NK-92 treated with Interleukin-12 subunit alpha and Interleukin-12 subunit beta, amount 100 ng/mL, for 24 hours (cell line): ENCODE results near the gene PPARA.
A peak's percentile ranks its signal among the peaks of the same experiment; 100 is the strongest.

Experiments used
- DNase-seq: peaks from one replicate; lab custom pipeline; 2025; lab: John Stamatoyannopoulos, UW

The PPARA gene

DNA sequence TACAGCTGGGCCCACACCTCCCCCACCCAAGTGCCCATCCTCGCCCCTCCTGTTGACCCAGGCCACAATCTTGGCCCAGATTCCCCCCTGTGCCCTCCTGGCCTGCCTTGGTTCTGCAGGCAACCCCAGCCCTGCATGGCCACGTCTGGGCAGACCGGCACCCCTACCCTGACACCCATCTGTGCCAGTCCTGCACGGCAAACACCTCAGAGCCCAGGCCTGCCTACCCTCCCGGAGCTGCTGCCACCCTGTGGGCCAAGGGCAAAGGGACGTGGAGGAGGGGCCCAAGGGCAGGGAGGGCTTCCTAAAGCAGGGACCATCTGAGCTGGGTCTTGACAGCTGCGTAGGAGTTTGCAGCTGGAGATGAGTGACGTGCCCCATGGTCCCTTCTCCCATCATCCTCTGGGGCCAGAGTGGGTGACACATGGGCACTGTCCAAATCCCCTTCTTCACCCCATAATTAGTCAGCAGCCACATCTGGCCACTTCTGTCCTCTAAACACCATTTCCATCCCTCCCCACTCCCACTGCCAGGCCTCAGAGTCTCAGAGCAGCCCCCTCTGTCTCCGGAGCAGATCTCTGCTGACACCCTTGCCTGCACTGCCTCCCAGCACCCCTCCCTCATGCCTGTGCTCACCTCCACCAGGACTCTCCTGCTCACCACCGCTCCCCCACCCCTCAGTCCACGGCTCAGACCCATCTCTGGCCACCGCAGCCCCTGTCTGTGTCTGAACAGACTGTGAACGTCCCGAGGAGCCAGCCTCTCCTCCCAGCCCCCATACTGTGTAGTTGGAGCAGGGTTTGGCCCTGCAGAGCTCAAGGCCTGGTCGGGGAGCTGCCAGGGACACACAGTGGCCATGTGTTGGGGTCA, 35.6 kb upstream of the PPARA start:
- DNase-seq, result no peak

DNA sequence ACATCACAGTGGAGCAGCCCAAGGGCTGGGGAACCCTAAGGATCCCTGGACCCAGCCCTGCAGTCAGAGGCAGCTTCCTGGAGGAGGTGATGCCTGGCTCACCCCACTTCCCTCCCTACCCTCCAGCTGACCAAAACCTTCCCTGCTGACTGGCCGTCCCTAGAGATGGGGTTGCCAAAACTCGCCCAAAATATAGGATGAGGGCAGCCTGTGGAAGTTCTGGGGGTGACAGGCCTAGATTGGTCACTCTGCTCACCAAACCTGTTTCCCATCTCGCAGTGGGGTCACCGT, 35.0 kb upstream of the PPARA start:
- no peak for DNase-seq

GRCh38 chr22:46115755-46116490, 34.4 kb upstream of the PPARA start:
- DNase-seq, result no peak

- DNase-seq, result peak; percentile 67
Measured at GRCh38 chr22:46116491-46116958, 33.8 kb upstream of the PPARA start.

GRCh38 chr22:46117206-46118199, 32.8 kb upstream of the PPARA start:
- DNase-seq, result no peak

- DNase-seq, result no peak
Measured at GRCh38 chr22:46119093-46119728, 31.1 kb upstream of the PPARA start.

- no peak for DNase-seq
Measured at GRCh38 chr22:46119729-46120419, 30.5 kb upstream of the PPARA start.

GRCh38 chr22:46120420-46120737, 29.9 kb upstream of the PPARA start:
- no peak for DNase-seq

DNA sequence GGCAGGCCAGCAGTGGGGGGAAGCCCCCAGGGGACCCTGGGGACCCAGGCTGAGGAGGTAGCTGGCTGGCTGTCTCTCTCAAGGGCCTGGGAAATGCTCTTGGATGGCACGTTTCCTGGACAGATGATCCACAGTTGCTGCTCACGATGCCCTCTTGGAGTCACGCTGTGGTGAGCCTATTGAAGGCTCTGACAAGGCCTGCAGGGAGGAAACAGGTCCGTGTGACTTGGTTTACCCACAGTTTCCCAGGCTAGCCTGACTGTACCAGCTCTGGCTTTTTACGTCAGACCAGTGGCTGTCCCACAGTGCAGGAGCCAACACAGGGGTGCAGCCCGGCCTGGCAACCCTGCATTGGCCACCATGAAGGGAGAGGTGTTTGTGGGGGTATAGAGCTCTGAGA, 29.2 kb upstream of the PPARA start:
- no peak for DNase-seq

GRCh38 chr22:46121523-46122287, 28.6 kb upstream of the PPARA start:
- DNase-seq, result no peak

DNA sequence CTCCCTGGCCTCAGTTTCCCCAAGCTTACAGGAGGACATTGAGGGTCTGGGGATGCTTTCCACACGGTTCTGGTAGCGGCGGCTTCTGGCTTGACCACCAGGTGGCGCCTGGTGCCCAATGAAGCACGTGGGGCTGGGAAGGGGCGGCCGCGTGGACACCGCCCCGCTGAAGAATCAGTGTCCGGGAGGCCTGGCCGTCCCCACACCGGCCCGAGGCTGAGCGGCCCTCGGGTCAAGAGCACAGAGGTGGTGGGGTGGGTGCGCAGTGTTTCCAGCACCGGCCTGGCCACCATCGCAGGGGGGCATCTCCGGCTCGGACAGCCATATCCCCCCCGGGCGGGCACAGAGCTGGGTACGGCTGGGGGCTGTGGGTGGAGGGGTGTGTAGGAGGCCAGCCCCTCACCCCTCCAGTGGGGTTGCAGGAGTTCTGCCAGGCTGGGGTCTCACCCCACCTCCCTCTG, 27.8 kb upstream of the PPARA start:
- DNase-seq, result peak; percentile 42

DNA sequence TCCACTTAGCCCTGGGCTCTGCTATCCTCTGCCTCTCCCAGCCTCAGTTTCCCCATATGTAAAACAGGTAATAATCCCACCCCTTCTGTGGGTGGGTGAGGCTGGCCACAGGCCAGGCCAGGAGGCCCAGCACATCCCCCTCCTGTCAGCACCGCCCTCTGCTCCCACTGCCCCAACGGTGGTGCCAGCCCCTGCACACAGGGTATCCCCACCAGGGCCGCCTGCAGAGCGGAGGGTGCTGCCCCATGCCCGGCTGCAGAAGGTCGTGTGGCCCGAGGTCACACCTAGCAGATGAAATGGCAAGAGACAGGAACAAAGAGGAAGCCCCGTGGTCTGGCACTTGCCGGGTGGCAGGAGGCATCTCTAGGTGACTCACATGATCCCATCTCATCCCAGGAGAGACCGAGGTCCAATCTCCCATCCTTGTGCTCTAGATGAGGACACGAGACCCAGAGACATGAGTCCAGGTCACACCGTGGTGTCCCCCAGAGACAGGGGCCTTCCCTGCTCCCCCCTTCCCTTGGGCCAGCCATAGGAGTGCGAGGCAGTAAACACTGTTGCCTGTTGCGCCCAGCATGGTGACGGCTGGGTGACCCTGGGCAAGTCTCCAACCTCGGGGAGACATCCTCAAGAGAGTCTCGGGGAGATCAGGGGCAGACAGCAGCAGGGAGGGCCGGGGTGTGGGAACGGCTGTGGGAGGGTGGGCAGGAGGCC, 27.2 kb upstream of the PPARA start:
- DNase-seq, result no peak

DNA sequence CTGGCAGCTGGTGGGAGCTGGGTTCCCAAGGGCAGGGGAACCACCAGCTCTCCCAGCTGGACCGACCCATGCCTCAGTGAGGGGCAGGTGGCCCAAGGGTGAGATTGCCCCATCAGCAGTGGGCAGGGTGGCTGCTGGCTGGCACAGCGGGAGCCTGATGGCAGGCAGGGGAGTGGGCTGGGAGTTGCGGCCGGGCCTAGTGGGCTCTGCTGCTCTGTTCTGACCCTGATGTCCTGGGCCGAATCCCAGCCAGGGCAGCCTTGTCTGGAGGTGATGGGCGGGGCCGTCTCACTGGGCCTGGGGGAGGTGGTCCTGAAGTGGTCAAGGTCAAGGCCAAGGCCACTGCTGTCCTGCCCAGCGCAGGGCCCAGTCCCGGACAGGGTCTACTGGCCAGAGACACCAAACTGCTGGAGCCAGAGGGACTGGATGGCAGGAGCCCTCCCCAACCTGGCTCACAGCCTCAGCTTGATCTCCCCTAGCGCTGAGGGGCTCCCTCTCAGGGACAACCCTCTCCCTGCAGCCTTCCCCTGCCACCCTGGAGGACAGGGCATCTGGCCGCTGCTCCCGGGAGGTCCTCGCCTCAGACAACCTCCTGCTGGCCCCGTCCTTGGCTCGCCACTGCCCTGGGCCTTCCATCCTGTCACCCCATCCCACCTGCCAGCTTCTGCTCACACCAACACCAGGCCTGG, 26.5 kb upstream of the PPARA start:
- no peak for DNase-seq

DNA sequence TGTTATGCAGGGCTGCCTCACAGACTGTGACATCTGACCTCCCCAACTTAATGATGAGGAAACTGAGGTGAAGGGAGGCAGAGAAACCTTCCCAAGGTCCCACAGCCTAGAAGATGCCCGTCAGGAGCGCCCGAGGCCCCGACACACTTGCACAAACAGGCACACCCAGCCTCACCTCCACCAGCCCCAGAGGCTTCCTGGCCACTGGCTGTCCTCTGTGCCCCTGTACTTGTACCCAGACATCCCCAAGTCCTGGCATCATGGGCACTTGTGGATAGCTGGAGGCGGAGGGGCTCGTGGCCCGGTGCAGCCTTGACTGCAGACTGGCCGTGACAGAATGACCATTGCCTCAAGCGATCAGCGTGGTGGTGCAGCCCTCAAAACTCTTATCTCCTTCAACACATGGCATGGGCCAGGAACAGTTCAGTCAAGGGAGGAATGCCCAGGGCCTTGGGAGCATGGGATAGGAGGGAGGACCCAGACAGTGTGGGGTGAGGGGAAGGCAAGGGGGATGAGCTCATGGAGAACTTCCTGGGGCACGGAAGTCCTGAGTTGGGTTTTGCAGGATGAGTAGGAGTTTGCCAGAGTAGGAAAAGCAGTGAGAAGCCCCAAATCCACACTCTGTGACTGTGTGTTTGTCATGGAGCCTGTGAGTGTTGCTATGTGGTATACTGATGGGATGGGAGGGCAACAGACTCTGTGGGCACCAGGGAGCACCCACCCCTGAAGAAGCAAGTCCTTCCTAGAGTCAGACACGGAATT, 25.8 kb upstream of the PPARA start:
- no peak for DNase-seq

DNA sequence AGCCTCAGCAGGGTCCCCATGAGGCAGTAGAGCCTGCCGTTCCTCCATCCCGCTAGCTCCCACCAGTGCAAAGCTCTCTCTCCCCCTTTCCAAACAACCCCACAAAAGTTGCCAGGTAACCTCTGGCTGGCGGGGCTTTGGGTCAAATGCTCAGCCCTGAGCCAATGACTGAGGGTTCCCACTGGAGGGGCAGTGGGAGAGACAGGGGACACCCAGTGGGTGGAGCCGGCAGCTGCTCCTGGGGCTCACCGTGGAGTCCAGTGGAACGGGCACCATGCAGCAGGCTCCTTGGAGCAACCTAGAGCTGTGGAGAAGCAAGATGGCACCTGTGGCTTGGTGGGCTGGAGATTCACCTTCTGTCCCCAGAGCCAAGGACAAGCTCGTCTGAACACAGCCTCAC, 25.0 kb upstream of the PPARA start:
- no peak for DNase-seq

DNA sequence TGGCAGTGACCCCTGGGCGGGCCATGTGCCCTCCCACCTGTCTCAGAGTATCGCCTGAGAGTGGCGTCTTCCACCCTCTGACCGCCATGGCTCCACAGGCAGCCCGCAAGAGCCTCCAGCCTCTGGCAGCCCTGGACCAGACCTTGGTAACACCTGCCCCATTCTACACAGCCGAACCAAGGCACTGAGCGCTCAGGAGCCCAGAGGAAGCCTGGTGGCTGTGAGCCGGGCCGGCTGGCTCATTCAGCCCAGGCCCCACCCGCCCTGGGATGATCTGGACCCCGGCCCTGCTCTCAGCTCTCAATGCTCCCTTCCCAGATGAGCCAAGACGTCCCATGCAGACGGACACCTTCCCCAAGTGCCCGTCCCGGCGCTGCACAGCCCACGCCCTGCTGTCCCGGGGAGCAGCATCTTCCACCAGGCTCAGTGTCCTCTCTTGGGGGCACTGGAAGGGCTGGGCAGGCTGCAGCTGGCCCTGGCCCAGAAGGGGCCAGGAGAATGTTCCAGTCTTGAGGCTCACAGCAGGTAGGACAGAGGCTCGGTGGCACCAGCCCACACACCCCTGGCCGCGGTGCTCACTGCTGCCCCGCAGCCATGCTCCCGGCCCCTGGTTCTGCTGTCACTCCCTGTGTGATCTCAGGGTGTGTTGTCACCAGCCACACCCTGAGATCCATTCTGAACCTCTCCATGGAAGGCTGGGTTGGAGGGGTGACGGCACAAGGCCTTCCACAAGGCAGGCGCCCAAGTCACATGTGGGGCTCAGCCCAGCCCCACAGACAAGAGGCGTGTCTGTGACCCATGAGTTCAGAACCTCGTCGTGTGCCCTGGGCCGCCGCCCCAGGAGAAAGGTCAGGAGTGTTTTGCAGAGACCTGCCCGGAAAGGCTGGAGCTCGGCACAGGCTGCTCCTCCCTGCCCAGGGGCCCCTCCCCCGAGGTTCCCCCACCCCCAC, 24.2 kb upstream of the PPARA start:
- DNase-seq, result no peak

- DNase-seq, result no peak
Measured at GRCh38 chr22:46126853-46127385, 23.4 kb upstream of the PPARA start.
